Upper lobe of right lung (tissue), 1 donor: ENCODE measurements around the gene ARID5B. TPM values are rescaled to one million over a fixed set of nuclear protein-coding genes. Genes with fewer than 3 reads are reported as not detected.

Experiments
- ATAC-seq: fragments of 200-7000 bp; cut with Tn5 transposase; one replicate; pipeline ENCODE4 v1.9.1; 2020; ENCODE audit warnings: mild to moderate bottlenecking, moderate library complexity
- DNase-seq: peaks from one replicate; pipeline ENCODE4 v3.0.0-alpha.2; 2020
- H3K27ac ChIP-seq: fragments of 200-600 bp; one replicate; pipeline ENCODE4 v1.8.0; 2022
- H3K27me3 ChIP-seq: fragments of 200-600 bp; one replicate; pipeline ENCODE4 v1.8.0; 2022; ENCODE audit warnings: mild to moderate bottlenecking
- H3K36me3 ChIP-seq: fragments of 200-600 bp; one replicate; pipeline ENCODE4 v1.8.0; 2022
- H3K4me1 ChIP-seq: fragments of 200-600 bp; one replicate; pipeline ENCODE4 v1.8.0; 2022
- H3K4me3 ChIP-seq: fragments of 200-600 bp; one replicate; pipeline ENCODE4 v1.8.0; 2022; ENCODE audit warnings: mild to moderate bottlenecking
- H3K9me3 ChIP-seq: fragments of 200-600 bp; one replicate; pipeline ENCODE4 v1.8.0; 2022
- CTCF ChIP-seq: fragments of 200-600 bp; IDR thresholded peaks from one replicate; pipeline ENCODE4 v1.8.0; 2022; ENCODE audit warnings: antibody characterized with exemption
- intact Hi-C: fragments of 100-400 bp; cut with DNase I; formaldehyde crosslinking; loops from one replicate; pipeline ENCODE4 v1.11.0; 2022
- total RNA-seq: library from RNA; stranded (reverse); fragmentation: NEBNext Ultra II Directional; extraction: Animal tissue kit (Norgen Biotek cat#: 25700); gene quantifications from one replicate; pipeline ENCODE4 v1.2.1, GENCODE V29; 2021
- donor health status: DM: no; HTN: yes; CAD: no; lungs with severe emphysema.

Gene ARID5B
- total RNA-seq, 1 donor from 2014 or later: 34.1 TPM

GRCh38 chr10:62021978-62022802, 120.7 kb downstream of the ARID5B start:
- Histone ChIP-seq H3K36me3 (no peaks in the 10 kb centered on the region), H3K27me3 (no peaks in the 10 kb centered on the region), H3K27ac (no peak overlapping the region), H3K9me3 (no peaks in the 10 kb centered on the region), H3K4me1 (peaks cover 46% of the 10 kb centered on the region), H3K4me3 (no peak overlapping the region)
- intact Hi-C loops: no loop called here
- no peak for ATAC-seq
- no peak for DNase-seq
- TF ChIP-seq CTCF: no peak

- no peak overlapping the region for H3K27ac ChIP-seq
- no peak overlapping the region for H3K4me3 ChIP-seq
- intact Hi-C loops: no loop called here
- no peaks in the 10 kb centered on the region for H3K27me3 ChIP-seq
- no peaks in the 10 kb centered on the region for H3K9me3 ChIP-seq
- H3K36me3 ChIP-seq: no peaks in the 10 kb centered on the region
- DNase-seq (no peak), ATAC-seq (no peak)
- TF ChIP-seq CTCF: no peak
- H3K4me1 ChIP-seq: peaks cover 40% of the 10 kb centered on the region
Observed at GRCh38 chr10:62022830-62023229, 121.3 kb downstream of the ARID5B start.

- DNase-seq: no peak
- Histone ChIP-seq H3K36me3 (no peaks in the 10 kb centered on the region), H3K4me1 (peaks cover 35% of the 10 kb centered on the region), H3K27ac (no peak overlapping the region), H3K27me3 (no peaks in the 10 kb centered on the region), H3K4me3 (no peak overlapping the region), H3K9me3 (no peaks in the 10 kb centered on the region)
- no peak for ATAC-seq
- intact Hi-C loops: no loop called here
- TF ChIP-seq CTCF: no peak
Observed at GRCh38 chr10:62023329-62023728, 121.8 kb downstream of the ARID5B start.

- H3K27ac ChIP-seq: no peak overlapping the region
- no peak for ATAC-seq
Observed at GRCh38 chr10:62024026-62024701, 122.7 kb downstream of the ARID5B start.

GRCh38 chr10:62025134-62025794, 123.8 kb downstream of the ARID5B start:
- peaks cover 18% of the 10 kb centered on the region for H3K4me1 ChIP-seq
- no peaks in the 10 kb centered on the region for H3K36me3 ChIP-seq
- intact Hi-C loops: no loop called here
- no peaks in the 10 kb centered on the region for H3K27me3 ChIP-seq
- no peaks in the 10 kb centered on the region for H3K9me3 ChIP-seq
- TF ChIP-seq CTCF: no peak
- ATAC-seq: no peak
- H3K4me3 ChIP-seq: no peak overlapping the region
- DNase-seq: no peak
- no peak overlapping the region for H3K27ac ChIP-seq

More at GRCh38 chr10:62024026-62024701, 122.7 kb downstream of the ARID5B start:
- Histone ChIP-seq H3K36me3 (no peaks in the 10 kb centered on the region), H3K27me3 (no peaks in the 10 kb centered on the region), H3K4me3 (no peak overlapping the region), H3K4me1 (peaks cover 27% of the 10 kb centered on the region), H3K9me3 (no peaks in the 10 kb centered on the region)
- TF ChIP-seq CTCF: no peak
- intact Hi-C loops: no loop called here
- DNase-seq: no peak
